ENCODE data around the gene CLIC1.

The CLIC1 gene

GRCh38 chr6:31767096-31767645 lies 30.8 kb upstream of the CLIC1 start:
- DNase-seq (ENCODE audit: extremely low read depth, low read depth), result no peak
- TF ChIP-seq CTCF (IDR thresholded peaks at IDR 0.05; ENCODE audit: low read depth, low read length), result no peak

GRCh38 chr6:31765910-31766794 lies 29.8 kb upstream of the CLIC1 start:
- no peak for TF ChIP-seq CTCF (IDR thresholded peaks at IDR 0.05; ENCODE audit: low read depth, low read length)
- DNase-seq (ENCODE audit: extremely low read depth, low read depth), result no peak

GRCh38 chr6:31765559-31765909 lies 29.2 kb upstream of the CLIC1 start:
- no peak for TF ChIP-seq CTCF (IDR thresholded peaks at IDR 0.05; ENCODE audit: low read depth, low read length)
- no peak for DNase-seq (ENCODE audit: extremely low read depth, low read depth)

DNA sequence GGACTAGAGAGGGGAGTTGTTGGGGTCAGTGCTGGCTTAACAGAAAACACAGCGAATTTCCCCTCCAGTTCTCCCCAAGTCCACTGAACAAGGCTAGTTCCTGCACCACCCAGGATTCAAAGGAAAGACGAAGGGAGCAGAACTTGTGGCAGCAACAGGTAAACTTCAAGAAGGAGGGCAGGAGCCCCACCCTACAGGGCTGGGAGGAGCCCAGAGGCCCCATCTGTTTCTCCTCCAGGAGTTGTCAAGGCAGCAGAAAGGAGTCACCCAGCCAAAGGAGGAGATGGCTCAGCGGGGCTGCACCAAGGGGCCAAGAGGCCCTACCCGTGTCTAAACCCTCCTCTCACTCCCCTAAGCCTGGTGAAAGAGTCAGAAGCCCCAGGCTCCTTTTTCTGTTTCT lies 27.9 kb upstream of the CLIC1 start:
- TF ChIP-seq CTCF (IDR thresholded peaks at IDR 0.05; ENCODE audit: low read depth, low read length), result no peak
- no peak for DNase-seq (ENCODE audit: extremely low read depth, low read depth)

- no peak for DNase-seq (ENCODE audit: extremely low read depth, low read depth)
Measured at GRCh38 chr6:31763619-31763940, 27.2 kb upstream of the CLIC1 start.

GRCh38 chr6:31762878-31763618 lies 26.7 kb upstream of the CLIC1 start:
- DNase-seq (ENCODE audit: extremely low read depth, low read depth), result no peak
- TF ChIP-seq CTCF (IDR thresholded peaks at IDR 0.05; ENCODE audit: low read depth, low read length), result no peak

More at GRCh38 chr6:31763619-31763940, 27.2 kb upstream of the CLIC1 start:
- TF ChIP-seq CTCF (IDR thresholded peaks at IDR 0.05; ENCODE audit: low read depth, low read length), result no peak

DNA sequence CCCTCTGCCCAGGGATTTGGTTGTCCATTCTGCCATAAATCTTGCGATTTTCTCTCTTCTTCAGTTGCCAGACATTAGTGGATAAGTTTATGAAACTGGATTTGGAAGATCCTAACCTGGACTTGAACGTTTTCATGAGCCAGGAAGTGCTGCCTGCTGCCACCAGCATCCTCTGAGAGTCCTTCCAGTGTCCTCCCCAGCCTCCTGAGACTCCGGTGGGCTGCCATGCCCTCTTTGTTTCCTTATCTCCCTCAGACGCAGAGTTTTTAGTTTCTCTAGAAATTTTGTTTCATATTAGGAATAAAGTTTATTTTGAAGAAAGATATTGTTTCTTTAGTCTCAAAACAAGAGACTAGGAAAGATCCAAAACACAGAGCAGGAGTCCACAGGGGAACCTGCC lies 26.0 kb upstream of the CLIC1 start, which contains the start of gene SAPCD1:
TSS of gene SAPCD1 (plus strand) at position 301 of the 400 bp plus-strand sequence. CDS start 399 bp downstream, outside the sequence.
- DNase-seq (ENCODE audit: extremely low read depth, low read depth), result no peak
- TF ChIP-seq CTCF (IDR thresholded peaks at IDR 0.05; ENCODE audit: low read depth, low read length), result no peak
